Measurements from ENCODE around the gene SEZ6L.
A peak's percentile ranks its signal among the peaks of the same experiment; 100 is the strongest.
"Not testable (repeated sequence)": the region's sequence is repeated elsewhere in the genome, so short reads cannot be mapped to it uniquely, and the experiment has no call there.

The SEZ6L gene

DNA sequence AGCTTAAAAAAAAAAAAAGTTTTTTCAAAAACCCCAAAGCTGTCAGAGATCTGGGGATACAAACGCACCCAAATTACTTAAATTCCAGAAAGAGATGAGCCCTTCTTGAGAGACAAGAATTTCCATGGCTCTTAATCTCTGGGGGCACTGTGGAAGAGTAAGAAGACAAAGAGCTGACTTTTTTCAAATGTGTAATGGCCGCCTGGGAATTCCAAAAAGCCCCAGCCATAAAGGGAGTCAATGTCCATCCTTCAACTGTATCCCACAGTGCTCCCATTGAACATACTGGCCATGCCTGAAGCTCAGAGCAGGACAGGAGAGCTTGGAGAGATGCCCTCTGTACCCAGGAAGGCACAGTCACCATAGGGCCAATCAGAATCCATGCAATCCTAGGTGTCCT is 222.4 kb downstream of the SEZ6L start:
- no peak for DNase-seq

DNA sequence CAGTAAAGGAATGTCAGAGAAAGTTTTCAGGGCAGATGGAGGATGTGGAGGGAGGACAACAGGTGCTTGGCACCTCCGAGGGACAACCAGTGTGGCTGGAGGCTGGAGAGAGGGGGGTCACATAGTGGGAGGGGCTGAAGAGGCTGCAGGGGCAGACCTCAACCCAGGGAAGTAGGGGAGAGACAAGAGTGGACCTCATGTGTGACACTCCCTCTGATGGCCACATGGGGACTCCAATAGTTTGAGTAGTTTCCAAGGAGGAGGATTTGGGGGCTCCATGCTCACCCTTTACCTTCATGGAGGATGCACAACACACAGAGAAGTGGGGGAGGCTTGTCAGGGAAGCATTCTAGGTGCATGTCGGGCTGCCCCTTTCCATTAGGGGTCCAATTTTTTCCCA is 224.7 kb downstream of the SEZ6L start:
- DNase-seq = no peak

DNA sequence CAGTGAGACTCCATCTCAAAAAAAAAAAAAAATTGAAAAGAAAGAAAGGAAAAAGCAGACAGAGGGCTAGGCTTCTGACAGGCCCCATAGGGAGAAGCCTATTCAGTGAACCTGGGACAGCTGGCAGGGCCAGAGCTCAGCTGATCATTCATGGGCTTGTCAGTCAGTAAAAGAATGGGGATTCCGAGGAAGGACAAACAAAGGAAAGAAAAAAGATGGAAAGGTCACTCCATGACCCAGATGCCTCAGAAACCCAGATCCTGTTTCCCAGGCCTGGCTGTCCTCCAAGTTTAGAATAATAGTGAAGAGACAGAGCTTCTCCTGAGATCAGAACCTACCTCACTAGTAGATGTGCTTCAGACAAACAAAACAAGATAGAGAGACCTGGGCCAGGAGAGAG is 225.5 kb downstream of the SEZ6L start:
- no peak for DNase-seq

DNA sequence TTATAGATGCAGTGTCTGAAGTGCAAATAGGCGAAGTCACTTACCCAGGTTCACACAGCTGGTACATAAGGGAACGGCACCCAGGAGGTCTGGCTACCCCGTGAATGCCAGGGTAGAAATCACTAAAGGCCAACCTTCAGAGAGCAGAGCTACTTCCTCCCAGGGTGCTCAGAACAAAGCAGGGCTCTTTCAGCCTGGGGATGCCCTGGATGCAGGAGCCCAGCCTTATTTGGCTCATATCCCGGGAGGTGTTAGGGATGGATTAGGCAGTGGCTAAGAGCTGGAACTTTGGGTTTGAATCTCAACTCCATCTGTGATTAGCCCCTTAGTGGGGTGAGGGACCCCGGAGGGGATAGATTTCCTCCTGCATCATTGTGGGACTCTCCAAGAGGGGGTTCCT is 226.7 kb downstream of the SEZ6L start:
- DNase-seq = no peak

DNA sequence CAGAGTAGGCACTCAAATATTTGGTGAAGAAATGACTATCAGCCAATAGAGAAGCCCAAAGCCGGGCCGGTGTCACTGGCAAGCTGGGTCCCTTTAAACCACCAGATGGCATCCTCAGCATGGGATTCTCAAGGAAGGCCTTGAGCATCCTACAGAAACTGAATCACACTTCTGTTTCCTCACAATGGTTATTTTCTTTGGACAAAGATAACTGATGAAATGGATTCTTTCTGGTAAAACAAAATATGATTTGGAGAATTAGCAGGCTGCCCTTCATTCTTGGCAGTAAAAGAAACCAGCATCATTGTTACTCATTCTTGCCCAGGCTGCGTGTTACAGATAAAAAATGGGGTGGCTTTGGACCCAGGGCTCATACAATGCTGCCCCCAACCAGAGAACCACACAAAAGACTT is 229.5 kb downstream of the SEZ6L start:
- DNase-seq = peak; percentile 50

DNA sequence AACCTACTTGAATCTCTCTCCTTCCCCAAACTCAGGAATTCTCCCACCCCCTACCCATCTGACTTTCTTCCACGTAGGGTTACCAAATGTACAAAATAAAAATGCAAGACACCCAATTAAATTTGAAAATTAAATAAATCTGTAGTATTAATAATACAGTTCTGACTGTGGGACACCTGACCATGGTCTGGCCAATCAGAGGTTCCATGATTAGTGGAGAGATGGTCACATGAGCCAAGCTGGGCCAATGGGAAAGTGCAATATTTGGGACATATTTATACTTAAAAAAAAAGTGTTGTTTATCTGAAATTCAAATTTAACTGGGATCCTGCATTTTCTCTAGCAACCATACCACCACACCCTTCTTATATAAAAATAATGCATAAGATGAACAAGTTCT is 230.0 kb downstream of the SEZ6L start:
- DNase-seq = no peak

DNA sequence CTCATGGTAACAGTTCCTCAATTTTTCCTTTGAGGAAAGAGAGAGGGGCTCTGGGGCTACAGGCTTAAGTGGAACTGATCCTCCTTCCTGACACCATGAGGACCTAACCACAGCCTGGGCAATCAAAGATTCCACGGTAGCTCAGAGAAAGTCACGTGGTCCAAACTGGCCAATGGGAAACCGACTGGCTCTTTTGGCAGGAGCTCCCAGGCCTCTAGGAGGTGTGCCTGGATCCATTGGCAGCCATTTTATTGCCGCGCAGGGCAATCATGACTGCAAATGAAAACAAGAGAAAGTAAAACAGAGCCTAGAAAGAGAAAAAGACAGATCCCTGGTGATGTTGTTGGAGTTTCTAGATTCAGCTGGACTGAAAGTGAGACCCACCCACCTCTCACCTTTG is 232.5 kb downstream of the SEZ6L start:
- DNase-seq = no peak

DNA sequence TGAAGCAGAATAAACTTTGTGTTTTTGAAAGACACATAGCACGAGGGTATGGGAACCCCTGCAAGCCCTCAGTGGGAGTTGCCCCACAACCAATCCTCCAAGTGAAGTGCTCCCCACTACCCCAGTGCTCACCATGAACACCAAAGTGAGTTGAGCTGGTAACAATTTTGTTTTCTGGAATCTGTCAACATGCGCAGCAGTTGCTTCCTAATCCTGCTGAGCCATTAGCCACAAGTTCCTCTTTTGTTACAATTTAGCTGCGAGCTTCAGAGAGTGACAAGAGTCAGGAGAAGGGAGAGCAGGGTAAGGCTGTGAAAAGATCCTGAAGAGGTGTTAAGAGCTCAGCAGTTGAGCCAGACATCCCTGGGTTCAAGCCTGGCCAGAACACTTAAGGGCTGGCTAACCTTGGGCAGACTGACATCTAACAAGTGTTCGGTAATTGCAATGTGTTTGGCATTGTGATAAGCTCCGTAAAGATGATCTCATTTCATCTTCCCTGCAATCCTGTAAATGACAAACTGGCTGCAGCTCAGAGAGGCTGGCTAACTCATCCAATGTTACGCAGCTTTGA is 235.7 kb downstream of the SEZ6L start:
- no peak for DNase-seq

DNA sequence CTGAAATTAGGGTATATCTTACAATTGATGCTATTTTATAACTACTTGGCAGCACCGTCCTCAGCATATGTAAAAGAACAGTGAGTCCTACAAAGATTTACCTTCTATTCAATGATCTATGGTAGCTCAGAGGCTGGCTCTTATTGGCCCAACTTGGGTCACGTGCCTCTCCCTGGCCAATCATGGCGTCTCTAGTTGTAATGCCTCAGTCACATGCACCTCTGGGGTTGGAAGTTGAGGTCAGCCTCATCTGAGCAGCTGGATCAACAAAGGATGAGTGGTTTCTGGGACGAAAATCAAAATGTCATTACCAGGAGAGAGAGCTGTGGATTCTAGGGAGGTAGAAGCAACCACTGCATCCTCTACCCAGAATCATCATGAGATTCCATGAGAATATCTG is 236.9 kb downstream of the SEZ6L start:
- DNase-seq = peak; percentile 16

DNA sequence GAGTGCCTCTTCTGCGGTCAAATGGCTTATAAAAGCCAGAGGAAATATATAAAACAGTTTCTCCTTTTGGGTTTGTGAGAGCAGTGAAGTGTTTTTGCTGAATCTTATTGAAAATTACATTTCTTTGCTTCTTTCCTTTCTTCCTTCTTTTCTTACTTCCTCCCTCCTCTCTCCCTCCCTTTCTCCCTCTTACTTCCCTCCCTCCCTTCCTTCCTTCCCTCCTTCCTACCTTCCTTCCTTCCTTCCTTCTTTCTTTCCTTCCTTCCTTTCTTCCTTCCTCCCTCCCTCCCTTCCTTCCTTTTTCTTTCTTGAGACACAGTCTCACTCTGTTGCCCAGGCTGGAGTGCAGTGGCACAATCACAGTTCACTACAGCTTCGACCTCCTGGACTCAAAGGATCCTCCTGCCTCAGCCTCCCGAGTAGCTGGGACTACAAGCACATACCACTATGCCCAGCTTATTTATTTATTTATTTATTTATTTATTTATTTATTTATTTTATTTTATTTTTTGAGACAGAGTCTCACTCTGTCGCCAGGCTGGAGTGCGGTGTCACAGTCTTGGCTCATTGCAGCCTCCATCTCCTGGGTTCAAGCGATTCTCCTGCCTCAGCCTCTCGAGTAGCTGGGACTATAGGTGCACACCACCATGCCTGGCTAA is 239.4 kb downstream of the SEZ6L start:
- DNase-seq = not testable (repeated sequence)

DNA sequence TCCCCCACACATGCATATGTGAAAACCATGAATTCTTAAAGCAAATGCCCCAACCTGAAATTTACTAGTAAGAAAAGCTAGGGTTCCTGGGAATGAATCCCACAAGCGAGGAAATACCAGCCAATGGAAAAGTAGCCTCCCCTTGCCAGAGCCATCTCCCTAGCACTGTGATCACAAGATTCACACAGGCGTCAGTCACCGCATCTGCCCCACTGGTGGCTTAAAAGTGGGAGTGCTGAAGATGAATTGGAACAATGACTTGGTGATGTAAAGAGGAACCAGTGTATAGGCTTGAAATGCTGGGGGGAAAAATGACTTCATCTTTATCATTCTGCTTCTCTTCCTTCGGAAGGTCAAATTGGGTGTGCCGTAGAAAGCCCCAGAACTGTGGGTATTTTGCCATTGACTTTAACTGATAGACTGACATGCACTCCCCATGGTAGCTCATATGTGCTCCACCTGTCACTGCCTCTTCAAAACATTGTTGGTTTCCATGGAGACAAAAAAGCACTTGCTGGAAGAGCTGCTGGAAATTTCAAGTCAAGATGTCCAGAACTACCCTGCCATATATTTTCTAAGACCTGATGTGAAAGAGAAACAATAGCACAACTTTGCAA is 240.6 kb downstream of the SEZ6L start:
- no peak for DNase-seq

DNA sequence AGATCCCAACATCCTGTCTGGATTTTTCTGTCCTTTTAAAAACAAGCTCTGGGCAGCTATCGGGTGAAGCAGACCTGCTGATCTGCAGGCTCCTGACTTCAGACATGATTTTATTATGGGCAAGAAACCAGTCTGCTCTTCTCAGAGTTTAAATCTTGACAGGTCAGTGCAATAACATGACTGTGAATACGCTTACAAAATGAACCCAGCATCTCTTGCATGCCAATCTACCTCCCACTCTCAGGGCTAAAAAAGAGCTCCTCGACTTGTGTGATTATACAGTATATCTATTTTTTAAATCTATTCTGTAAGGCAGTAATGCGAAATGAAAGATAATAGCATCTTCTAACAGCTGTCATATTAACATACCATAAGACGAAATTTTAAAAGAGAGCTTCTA is 241.1 kb downstream of the SEZ6L start:
- no peak for DNase-seq

DNA sequence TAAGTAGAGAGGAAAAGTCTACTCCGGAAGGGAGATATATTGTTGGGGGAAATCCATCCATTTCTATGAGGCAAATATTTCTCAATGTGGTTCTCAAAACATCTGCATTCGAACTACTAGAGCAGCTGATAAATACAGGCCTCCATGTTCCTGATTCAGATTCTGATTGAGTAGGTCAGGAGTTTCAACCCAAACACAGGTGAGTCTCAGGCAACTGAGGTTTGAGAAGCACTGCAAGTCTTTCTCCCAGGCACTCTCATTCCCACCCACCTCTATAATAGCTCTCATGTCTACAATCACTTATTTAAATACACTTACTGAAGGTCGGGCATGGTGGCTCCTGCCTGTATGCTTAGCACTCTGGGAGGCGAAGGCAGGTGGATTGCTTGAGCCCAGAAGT is 245.1 kb downstream of the SEZ6L start:
- no peak for DNase-seq

DNA sequence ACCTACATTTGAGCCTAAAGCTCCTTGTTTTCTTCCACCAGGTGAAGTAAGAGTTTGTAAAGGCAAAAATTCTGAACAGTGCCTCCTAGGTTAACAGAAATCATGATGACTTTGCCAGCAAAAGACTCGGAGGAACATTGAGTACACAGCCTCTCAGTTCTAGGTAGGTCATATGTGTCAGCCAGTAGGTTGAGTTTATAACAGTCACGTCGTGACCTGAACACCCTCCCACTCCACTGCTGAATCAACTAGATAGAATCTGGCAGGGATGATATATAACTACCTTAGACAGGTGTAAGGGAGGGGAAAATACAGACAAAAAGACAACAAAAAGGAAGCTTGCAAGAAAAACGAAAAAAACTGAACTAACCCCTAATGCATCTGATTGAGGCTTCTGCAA is 247.0 kb downstream of the SEZ6L start:
- no peak for DNase-seq

DNA sequence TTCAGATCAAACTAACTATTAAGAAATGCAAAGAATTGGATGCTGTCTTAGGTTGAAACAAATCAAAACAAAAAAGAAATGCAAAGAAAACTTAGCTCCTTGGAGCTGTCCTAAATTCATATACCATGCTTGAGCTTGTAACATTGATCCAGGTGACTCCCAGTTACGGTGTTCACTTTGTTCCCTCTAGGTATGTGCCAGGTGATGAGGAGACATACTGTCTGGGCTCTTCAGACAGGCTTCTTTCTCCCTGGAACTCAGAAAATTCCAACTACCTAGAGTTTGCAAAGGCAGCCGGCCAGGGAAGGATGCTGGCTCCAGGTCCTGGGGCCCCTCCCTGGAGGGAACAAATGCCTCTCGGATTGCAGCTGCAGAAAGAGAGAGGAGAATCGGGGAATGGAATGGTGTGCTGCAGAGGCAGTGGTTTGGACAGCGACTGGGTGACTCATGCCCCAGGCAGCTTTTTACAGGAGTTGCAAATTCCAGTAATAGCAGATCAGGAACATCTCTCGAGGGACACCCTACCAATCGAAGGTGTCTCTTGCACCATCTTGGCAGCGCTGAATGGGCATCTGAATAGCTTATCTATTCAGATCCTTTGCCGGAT is 247.5 kb downstream of the SEZ6L start:
- peak; percentile 62 for DNase-seq

DNA sequence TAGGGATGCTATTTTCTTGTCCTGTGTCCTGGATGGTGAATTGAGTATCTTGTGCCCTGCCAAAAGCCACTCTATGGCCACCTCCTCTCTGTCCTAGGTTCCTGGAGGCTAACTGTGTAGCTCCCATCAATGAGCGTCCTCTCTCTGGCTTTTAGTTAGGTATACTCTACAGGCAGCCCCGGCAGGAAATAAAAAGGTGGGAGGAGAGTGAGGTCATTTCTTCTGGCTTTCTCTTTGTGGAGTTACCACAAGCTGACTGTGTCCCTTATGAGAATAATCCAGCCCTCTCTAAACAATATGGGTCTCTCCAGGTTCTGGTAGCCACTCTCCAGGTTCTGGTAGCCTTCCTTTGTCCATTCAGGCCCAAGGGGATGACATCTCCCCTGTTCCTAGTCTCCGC is 248.1 kb downstream of the SEZ6L start:
- DNase-seq = no peak

DNA sequence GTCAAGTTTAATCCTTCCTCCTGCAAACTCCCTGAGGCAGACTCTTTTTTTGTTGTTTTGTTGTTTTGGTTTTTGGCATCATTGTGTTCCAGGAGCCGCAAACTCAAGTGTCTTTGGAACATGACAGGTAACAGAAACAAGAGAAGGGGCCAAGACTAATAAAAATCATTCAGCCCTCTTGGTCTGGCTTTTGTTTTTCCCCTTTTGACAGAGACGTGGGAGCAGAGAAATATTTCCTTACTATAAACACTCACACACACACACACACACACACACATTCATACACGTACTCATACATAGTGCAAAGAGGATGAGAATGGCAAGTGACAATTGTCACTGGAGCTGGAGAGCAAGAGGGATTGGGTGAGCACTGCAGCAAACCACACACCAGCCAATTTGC is 249.4 kb downstream of the SEZ6L start:
- DNase-seq = no peak

DNA sequence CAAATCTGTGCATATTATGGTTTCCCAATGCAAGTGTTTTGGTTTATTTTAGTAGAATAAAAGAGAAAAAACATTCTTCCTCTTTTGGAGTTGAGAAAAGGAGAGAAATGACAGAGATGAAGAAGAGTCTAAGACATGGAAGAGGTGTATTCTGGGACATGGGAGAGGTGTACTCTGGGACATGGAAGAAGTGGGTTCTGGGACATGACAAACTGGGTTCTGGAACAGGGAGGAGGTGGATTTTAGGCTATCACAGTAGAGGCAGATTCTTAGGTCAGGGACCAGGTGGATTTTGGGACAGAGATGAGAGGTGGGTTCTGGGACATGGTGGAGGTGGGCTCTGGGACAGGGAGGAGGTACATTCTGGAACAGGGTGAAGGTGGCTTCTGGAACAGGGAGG is 257.7 kb downstream of the SEZ6L start:
- no peak for DNase-seq

DNA sequence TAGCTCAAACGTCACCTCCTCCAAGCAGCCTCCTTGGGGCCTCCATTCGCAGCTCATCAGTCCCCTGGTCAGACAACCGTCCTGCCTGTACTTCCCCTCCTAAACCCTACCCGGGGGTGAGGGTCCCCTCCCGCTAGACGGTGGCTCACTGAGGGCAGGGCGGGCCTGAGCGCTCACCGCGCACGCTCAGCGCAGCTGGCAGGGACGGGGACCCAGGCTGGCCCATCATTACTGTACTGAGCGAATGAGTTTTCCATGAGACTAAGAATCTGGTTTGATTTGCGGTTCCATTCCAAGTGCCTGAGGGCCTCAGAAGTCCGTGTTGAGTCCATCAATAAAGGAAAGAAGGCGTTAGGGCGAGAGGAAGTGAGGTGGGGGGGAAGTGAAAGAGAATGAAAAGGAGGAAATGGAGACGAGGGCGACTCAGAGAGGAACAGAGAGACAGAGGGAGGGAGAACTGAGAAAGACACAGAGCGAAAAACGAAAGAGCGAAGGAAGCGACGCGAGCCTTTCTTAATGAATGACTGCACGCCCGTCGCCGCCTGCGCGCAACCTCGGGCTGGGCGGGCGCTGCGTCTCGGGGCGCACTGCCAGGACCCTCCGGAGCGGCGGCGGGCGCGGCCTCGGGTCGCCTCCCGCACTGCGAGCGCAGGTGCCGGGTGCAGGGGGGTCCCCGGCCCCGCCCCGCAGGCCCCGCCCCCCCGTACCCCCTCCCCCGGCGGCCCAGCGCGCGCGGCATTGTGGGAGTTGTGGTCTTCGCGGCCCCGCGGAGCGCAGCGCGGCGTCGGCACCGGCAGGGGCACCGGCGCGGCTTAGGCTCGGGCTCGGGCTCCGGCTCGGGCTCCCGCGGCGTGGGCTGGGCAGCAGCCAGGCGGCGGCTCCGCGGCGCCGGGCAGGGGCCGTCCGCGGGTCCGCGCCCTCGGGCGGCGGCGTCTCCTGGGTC is 259.5 kb downstream of the SEZ6L start, which contains the start of gene ASPHD2:
ASPHD2 (plus strand) TSS at position 746 of the 943 bp plus-strand sequence. CDS start 4,356 bp downstream, outside the sequence.
- peak; percentile 18 for DNase-seq

DNA sequence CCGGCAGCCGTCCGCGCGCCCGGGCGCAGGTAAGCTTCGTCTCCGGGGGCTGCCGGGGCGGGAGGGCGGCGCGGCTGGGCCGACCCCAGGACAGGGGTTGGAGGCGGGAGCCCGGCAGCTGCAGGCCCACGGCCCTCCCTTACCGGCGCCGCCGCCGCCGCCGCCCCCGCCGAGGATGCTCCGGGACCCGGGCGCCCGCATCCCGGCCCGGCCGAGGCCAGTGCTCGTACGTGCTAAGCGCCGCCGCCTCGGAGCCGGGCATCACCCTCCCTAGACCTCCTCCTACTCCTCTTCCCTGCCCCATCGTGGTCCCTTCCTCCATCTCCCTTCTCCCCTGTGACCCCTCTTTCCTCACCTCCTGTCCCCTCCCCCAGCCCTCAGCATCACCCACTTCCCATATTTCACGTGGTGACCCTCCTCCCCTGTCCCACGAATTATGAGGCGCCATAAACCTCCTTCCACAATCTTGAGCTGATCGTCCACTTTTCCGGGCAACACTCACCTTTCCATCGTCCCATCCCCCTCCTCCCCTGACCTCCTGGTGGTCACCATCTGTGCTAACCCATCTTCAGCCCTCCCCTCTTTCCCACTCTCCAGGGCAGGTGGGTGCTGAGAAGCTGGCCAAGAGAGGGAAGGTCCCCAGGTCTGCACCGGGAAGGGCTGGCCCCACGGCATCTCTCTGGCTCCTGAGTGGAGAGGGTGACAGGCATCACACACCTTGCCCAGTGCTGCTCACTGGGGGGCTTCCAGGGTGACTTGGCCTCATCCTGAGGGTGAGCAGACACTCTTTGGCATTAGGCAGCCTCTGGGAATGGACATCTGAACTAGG is 260.4 kb downstream of the SEZ6L start:
- DNase-seq = no peak

DNA sequence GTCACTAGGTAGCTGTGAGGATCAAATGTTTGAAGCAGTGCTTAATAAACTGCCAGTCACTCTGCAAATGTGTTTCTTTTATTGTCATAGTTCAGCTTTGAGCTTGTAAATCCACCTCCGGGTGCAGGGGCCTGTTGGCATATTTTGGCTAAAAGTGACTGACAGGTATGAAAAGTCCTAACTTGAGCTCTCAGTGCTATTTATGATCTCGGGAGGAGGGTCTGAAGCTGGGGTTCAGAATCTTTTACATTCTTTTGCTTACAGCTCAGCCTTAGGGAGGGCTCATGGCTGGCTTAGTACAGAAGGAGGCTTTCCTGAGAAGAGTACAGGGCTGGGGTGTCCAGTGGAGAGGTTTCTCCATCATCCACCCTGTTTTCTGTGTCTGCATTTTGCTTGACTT is 261.3 kb downstream of the SEZ6L start:
- DNase-seq = no peak

Data from HCEC 1CT (cell line).